Hepatocyte (in vitro differentiated cells): ENCODE results near the gene ING3.

Experiments used
- CTCF ChIP-seq: fragments of 200-600 bp; sonication (generic); IDR thresholded peaks from 2 replicates; pipeline ENCODE4 v1.5.1; 2016; ENCODE audit warnings: antibody characterized with exemption, mild to moderate bottlenecking; ENCODE audit not compliant: poor library complexity
- EZH2 ChIP-seq: fragments of 200-600 bp; sonication (generic); IDR thresholded peaks from 2 replicates; pipeline ENCODE4 v1.6.1; 2016; ENCODE audit warnings: antibody characterized with exemption, mild to moderate bottlenecking, borderline replicate concordance
- EZH2phosphoT487 ChIP-seq: fragments of 200-600 bp; sonication (generic); IDR thresholded peaks from one replicate; pipeline ENCODE4 v1.6.1; 2018; ENCODE audit warnings: antibody characterized with exemption, mild to moderate bottlenecking, low read depth, moderate library complexity; ENCODE audit not compliant: unreplicated experiment, severe bottlenecking

- TF ChIP-seq CTCF (no peak), EZH2phosphoT487 (no peak), EZH2 (no peak)
These were observed 17.1 kb upstream of the ING3 start for GRCh38 chr7:120933475-120933874.
